Measurements from ENCODE around the gene GALNT11.

The GALNT11 gene

GRCh38 chr7:152126741-152127140, 101.3 kb downstream of the GALNT11 start:
- H3K4me3 ChIP-seq (ENCODE audit: control insufficient read depth, low read depth, low read length): no peak overlapping the region
- no peak for TF ChIP-seq CTCF (conservative IDR thresholded peaks at IDR 0.05; ENCODE audit: control insufficient read depth, insufficient read depth, low read depth, low read length)
- no peak for DNase-seq (ENCODE audit: low read depth)

DNA sequence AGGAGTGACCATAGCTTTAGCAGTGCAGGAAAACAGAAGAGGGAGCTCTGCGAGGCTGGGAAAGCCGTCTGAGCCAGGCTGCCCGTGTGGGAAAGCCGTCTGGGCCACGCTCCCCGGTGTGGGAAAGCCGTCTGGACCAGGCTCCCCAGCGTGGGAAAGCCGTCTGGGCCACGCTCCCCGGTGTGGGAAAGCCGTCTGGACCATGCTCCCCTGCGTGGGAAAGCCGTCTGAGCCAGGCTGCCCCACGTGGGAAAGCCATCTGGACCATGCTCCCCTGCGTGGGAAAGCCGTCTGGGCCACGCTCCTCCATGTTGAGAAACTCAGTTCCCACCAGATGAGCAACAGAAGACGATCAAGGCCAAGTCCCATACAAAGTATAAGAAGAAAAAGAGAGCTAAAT, 101.8 kb downstream of the GALNT11 start:
- TF ChIP-seq CTCF (conservative IDR thresholded peaks at IDR 0.05; ENCODE audit: control insufficient read depth, insufficient read depth, low read depth, low read length): no peak
- no peak overlapping the region for H3K4me3 ChIP-seq (ENCODE audit: control insufficient read depth, low read depth, low read length)
- no peak for DNase-seq (ENCODE audit: low read depth)

GRCh38 chr7:152128252-152128651, 102.8 kb downstream of the GALNT11 start:
- no peak for DNase-seq (ENCODE audit: low read depth)
- no peak for TF ChIP-seq CTCF (conservative IDR thresholded peaks at IDR 0.05; ENCODE audit: control insufficient read depth, insufficient read depth, low read depth, low read length)

DNA sequence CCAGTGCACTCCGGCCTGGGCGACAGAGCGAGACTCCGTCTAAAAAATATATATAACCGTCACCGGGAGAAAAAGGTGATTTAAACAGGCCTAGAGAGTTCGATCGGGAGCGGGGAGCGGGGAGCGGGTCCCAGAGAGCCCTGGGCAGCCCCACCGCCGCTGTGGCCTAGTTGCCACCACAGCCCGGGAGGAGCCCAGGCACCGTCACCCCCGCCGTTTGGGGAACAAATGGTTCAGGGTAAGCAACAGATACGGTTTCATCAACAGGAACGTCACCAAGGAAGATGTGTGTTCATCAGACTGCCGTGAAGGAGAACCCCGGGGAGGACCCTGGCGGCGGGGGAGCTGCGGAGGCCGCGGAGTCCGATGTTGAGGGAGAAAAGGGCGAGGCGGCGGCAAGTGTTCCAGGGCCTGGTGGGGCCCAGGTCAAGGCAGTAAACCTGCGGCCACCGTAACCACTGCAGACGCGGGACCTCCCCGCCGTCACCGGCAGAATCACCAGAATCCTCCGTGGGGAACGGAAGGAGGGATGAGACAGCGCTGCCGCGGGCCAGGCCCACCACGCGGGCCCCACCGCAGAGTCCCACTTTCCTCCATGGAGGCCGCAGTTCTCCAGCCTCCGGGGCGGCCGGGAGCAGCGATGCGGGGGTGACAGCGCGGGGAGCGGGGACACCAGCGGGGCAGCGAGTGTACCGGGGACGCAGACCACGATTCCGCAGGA, 103.4 kb downstream of the GALNT11 start:
- DNase-seq (ENCODE audit: low read depth): no peak
- no peak for TF ChIP-seq CTCF (conservative IDR thresholded peaks at IDR 0.05; ENCODE audit: control insufficient read depth, insufficient read depth, low read depth, low read length)
- H3K4me3 ChIP-seq (ENCODE audit: control insufficient read depth, low read depth, low read length): no peak overlapping the region

More at GRCh38 chr7:152128252-152128651, 102.8 kb downstream of the GALNT11 start:
- no peak overlapping the region for H3K4me3 ChIP-seq (ENCODE audit: control insufficient read depth, low read depth, low read length)

GRCh38 chr7:152129682-152130081, 104.2 kb downstream of the GALNT11 start:
- TF ChIP-seq CTCF (conservative IDR thresholded peaks at IDR 0.05; ENCODE audit: control insufficient read depth, insufficient read depth, low read depth, low read length): no peak
- DNase-seq (ENCODE audit: low read depth): no peak
- H3K4me3 ChIP-seq (ENCODE audit: control insufficient read depth, low read depth, low read length): no peak overlapping the region

DNA sequence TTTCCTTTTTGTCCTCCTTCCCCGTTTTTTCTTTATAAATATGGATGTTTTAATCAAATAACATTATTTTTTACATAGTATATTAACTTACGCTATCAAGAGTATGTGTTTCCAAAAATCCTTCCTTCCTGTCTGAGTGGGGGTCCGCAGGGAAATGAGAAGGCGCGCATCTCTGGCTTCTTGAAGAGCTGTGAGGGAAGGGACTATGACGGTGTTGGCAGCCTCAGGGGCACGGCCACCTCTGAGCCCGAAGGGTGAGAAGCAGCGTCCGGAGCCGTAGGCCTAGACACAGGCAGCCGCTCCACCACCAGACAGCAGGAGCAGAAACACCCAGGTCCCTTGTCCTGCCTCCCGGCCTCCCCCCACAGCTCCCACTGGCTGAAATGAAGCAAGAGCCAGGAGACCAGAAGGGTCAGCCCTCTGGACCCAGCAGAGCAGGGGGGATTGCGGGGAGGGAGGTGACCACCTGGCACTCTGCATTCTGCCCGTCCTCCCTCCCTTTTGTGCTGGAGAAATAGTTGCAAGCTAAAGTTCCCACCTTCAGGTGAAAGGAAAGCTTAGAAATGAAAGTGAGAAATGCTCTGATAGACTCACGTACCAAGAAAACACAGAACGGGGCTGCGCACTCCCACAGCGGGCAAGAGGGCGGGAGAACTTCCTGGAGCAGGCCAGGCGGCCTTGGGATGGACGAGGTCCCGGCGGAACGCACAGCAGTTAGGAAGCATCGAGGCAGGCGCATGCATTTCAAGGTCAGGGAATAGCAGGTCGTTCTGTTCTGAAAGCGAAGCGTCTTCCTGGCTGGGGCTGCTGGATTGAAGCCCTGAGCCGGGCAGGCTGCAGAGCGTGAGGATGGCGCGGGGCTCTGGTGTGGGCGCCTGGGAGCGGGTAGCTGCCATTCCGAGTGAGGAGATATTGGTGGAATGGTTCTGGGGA, 105.5 kb downstream of the GALNT11 start:
- no peak for DNase-seq (ENCODE audit: low read depth)
- no peak overlapping the region for H3K4me3 ChIP-seq (ENCODE audit: control insufficient read depth, low read depth, low read length)
- TF ChIP-seq CTCF (conservative IDR thresholded peaks at IDR 0.05; ENCODE audit: control insufficient read depth, insufficient read depth, low read depth, low read length): no peak

All from fibroblast of mammary gland (primary cell).